ENCODE data around the gene LRRC32. TPM values are rescaled to one million over a fixed set of nuclear protein-coding genes. Genes with fewer than 3 reads are reported as not detected.

LRRC32 gene
- polyA plus RNA-seq, 1 donor from 2014 or later, result not detected

- Histone ChIP-seq H3K27ac (ENCODE audit: low read length) (no peak overlapping the region), H3K4me3 (ENCODE audit: low read length) (no peak overlapping the region), H3K36me3 (ENCODE audit: insufficient read depth, low read length) (no peaks in the 10 kb centered on the region), H3K79me2 (replicated peaks; ENCODE audit: insufficient read depth, low read length) (no peaks in the 10 kb centered on the region), H3K27me3 (ENCODE audit: insufficient read depth, low read depth, low read length) (peaks cover 25% of the 10 kb centered on the region), H3K9me3 (ENCODE audit: low read length) (no peaks in the 10 kb centered on the region), H4K20me1 (ENCODE audit: insufficient read depth) (no peaks in the 10 kb centered on the region), H3K4me2 (ENCODE audit: low read length) (no peak overlapping the region), H3K9me2 (ENCODE audit: insufficient read depth, low read length) (no peaks in the 10 kb centered on the region), H3F3A (ENCODE audit: insufficient read depth, low read length, poor library complexity, severe bottlenecking) (no peaks in the 10 kb centered on the region), H2AFZ (ENCODE audit: low read depth, low read length) (no peak overlapping the region), H3K9ac (ENCODE audit: low read length) (no peak overlapping the region)
- TF ChIP-seq REST (IDR thresholded peaks at IDR 0.05; ENCODE audit: borderline replicate concordance) (no peak), EP300 (conservative IDR thresholded peaks at IDR 0.05; ENCODE audit: poor library complexity, severe bottlenecking) (no peak), MXI1 (conservative IDR thresholded peaks at IDR 0.05; ENCODE audit: poor library complexity, severe bottlenecking) (no peak), EZH2 (IDR thresholded peaks at IDR 0.05; ENCODE audit: borderline replicate concordance, insufficient read depth, low read length, poor library complexity, severe bottlenecking) (no peak), SMC3 (conservative IDR thresholded peaks at IDR 0.05; ENCODE audit: poor library complexity) (no peak), TAF1 (IDR thresholded peaks at IDR 0.05; ENCODE audit: low read depth) (no peak), RAD21 (conservative IDR thresholded peaks at IDR 0.05) (no peak), CTCF (IDR thresholded peaks at IDR 0.05; ENCODE audit: poor library complexity, severe bottlenecking) (no peak), POLR2AphosphoS5 (IDR thresholded peaks at IDR 0.05) (no peak)
Measured at GRCh38 chr11:76666830-76667229, 3.7 kb downstream of the LRRC32 start.

- Histone ChIP-seq H3F3A (ENCODE audit: insufficient read depth, low read length, poor library complexity, severe bottlenecking) (no peaks in the 10 kb centered on the region), H2AFZ (ENCODE audit: low read depth, low read length) (no peak overlapping the region), H3K4me3 (ENCODE audit: low read length) (no peak overlapping the region), H3K9me2 (ENCODE audit: insufficient read depth, low read length) (no peaks in the 10 kb centered on the region), H3K4me2 (ENCODE audit: low read length) (no peak overlapping the region), H3K9me3 (ENCODE audit: low read length) (no peaks in the 10 kb centered on the region), H3K27me3 (ENCODE audit: insufficient read depth, low read depth, low read length) (peaks cover 21% of the 10 kb centered on the region), H3K79me2 (replicated peaks; ENCODE audit: insufficient read depth, low read length) (no peaks in the 10 kb centered on the region), H3K9ac (ENCODE audit: low read length) (no peak overlapping the region), H4K20me1 (ENCODE audit: insufficient read depth) (no peaks in the 10 kb centered on the region), H3K27ac (ENCODE audit: low read length) (no peak overlapping the region), H3K36me3 (ENCODE audit: insufficient read depth, low read length) (no peaks in the 10 kb centered on the region)
- TF ChIP-seq CTCF (IDR thresholded peaks at IDR 0.05; ENCODE audit: poor library complexity, severe bottlenecking), result no peak
- TF ChIP-seq EP300 (conservative IDR thresholded peaks at IDR 0.05; ENCODE audit: poor library complexity, severe bottlenecking), result no peak
- no peak for TF ChIP-seq REST (IDR thresholded peaks at IDR 0.05; ENCODE audit: borderline replicate concordance)
- TF ChIP-seq RAD21 (conservative IDR thresholded peaks at IDR 0.05), result no peak
- no peak for TF ChIP-seq MXI1 (conservative IDR thresholded peaks at IDR 0.05; ENCODE audit: poor library complexity, severe bottlenecking)
Measured at GRCh38 chr11:76666408-76666807, 4.1 kb downstream of the LRRC32 start.

Data from neural cell (in vitro differentiated cells).